A549 (cell line): ENCODE measurements around the gene MBOAT2. TPM values are rescaled to one million over a fixed set of nuclear protein-coding genes. Genes with fewer than 3 reads are reported as not detected.

Experiments used
- ATAC-seq, 2 experiments: fragments of 200-7000 bp in 1 of 2; fragments of >200 bp in 1 of 2; cut with Nextera tagmentation in 1 of 2; cut with Tn5 transposase in 1 of 2; 3 replicates each; pipeline versions ENCODE4 v1.8.0 to v1.9.1; 2018 to 2020; ENCODE audit warnings: mild to moderate bottlenecking in 1 of 2, moderate library complexity in 1 of 2
- CTCF ChIA-PET: fragments of 300-600 bp; sonication (Branson Sonifier 250); formaldehyde crosslinking; extraction: SDS; loops from one replicate; lab custom pipeline; 2021; ENCODE audit warnings: antibody characterized with exemption, inconsistent platforms; lab: Yijun Ruan, JAX
- POLR2A ChIA-PET: fragments of 350-600 bp; formaldehyde crosslinking; extraction: SDS; loops from one replicate; lab custom pipeline; 2021; ENCODE audit warnings: antibody characterized with exemption, inconsistent platforms; lab: Yijun Ruan, JAX
- DNase-seq, 2 experiments: peaks; one replicate each; pipeline versions ENCODE4 v3.0.0 to v3.0.0-alpha.2; 2011 to 2016; ENCODE audit warnings: low read depth in 1 of 2, low spot score in 1 of 2
- FAIRE-seq: peaks from 2 replicates; lab custom pipeline; 2011; peaks lifted over from hg19 to GRCh38; lab: Jason Lieb, UNC
- H3K27ac ChIP-seq, 2 experiments: fragments of >200 bp; sonication (Bioruptor Twin); formaldehyde crosslinking; 3 replicates each; pipeline ENCODE4 v1.5.1; 2016 to 2017
- H3K4me1 ChIP-seq: fragments of >200 bp; sonication (Bioruptor Twin); formaldehyde crosslinking; 3 replicates; pipeline ENCODE4 v1.6.1; 2016
- H3K4me2 ChIP-seq: fragments of >200 bp; sonication (Bioruptor Twin); formaldehyde crosslinking; 3 replicates; pipeline ENCODE4 v1.6.1; 2016
- H3K4me3 ChIP-seq: fragments of >200 bp; sonication (Bioruptor Twin); formaldehyde crosslinking; 3 replicates; pipeline ENCODE4 v1.5.1; 2016
- H3K9me3 ChIP-seq: fragments of >200 bp; sonication (Bioruptor Twin); formaldehyde crosslinking; 3 replicates; pipeline ENCODE4 v1.6.1; 2016
- BHLHE40 ChIP-seq: IDR thresholded peaks from 2 replicates; pipeline ENCODE4 v1.6.1; 2012; ENCODE audit warnings: low read depth, low read length, inconsistent platforms
- CBX2 ChIP-seq: fragments of 200-600 bp; sonication (generic); IDR thresholded peaks from 2 replicates; pipeline ENCODE4 v1.6.1; 2016; ENCODE audit warnings: low read depth, mild to moderate bottlenecking, borderline replicate concordance
- CEBPB ChIP-seq, 2 experiments: fragments of >200 bp in 1 of 2; sonication (Bioruptor Twin) in 1 of 2; formaldehyde crosslinking in 1 of 2; IDR thresholded peaks; 2 replicates each; pipeline ENCODE4 v1.6.1; 2012 to 2016
- ESRRA ChIP-seq: fragments of 150-350 bp; IDR thresholded peaks from 2 replicates; pipeline ENCODE4 v1.6.1; 2014; ENCODE audit warnings: mild to moderate bottlenecking, low read length, borderline replicate concordance
- FOSL2 ChIP-seq, 2 experiments: fragments of 450-650 bp in 1 of 2; fragments of >200 bp in 1 of 2; sonication (Bioruptor Twin) in 1 of 2; formaldehyde crosslinking; IDR thresholded peaks; 2 replicates each; pipeline versions ENCODE4 v1.5.0 to v1.6.1; 2016 to 2020; ENCODE audit warnings: mild to moderate bottlenecking in 1 of 2, moderate library complexity in 1 of 2
- HDAC2 ChIP-seq: fragments of 200-600 bp; sonication (generic); IDR thresholded peaks from 2 replicates; pipeline ENCODE4 v1.6.1; 2016
- HEYL ChIP-seq: fragments of 250-450 bp; sonication (Bioruptor Pico); IDR thresholded peaks from 2 replicates; pipeline ENCODE4 v1.8.0; 2021; ENCODE audit warnings: mild to moderate bottlenecking, moderate library complexity
- HOXB5 ChIP-seq: fragments of 250-450 bp; sonication (Bioruptor Pico); IDR thresholded peaks from 2 replicates; pipeline ENCODE4 v1.5.0; 2020; ENCODE audit warnings: mild to moderate bottlenecking, moderate library complexity
- MAFK ChIP-seq: fragments of 450-650 bp; IDR thresholded peaks from 2 replicates; pipeline ENCODE4 v1.6.1; 2014; ENCODE audit not compliant: partially characterized antibody
- MAZ ChIP-seq: fragments of 150-350 bp; IDR thresholded peaks from 2 replicates; pipeline ENCODE4 v1.6.1; 2014; ENCODE audit warnings: antibody characterized with exemption, low read depth, low read length, borderline replicate concordance
- NR3C1 ChIP-seq: fragments of >200 bp; sonication (Bioruptor Twin); formaldehyde crosslinking; IDR thresholded peaks from 3 replicates; pipeline ENCODE4 v1.6.1; 2017
- PHF8 ChIP-seq: fragments of 200-600 bp; sonication (generic); IDR thresholded peaks from 2 replicates; pipeline ENCODE4 v1.6.1; 2016; ENCODE audit warnings: low read depth, mild to moderate bottlenecking, antibody characterized with exemption, moderate library complexity, borderline replicate concordance
- POLR2A ChIP-seq: IDR thresholded peaks from 2 replicates; pipeline ENCODE4 v1.6.1; 2012; ENCODE audit warnings: mild to moderate bottlenecking, low read length
- POLR2AphosphoS2 ChIP-seq: conservative IDR thresholded peaks from 2 replicates; pipeline ENCODE4 v1.6.1; 2012; ENCODE audit warnings: low read length, improper control_type of control experiment, inconsistent platforms
- RAD21 ChIP-seq, 2 experiments: fragments of >200 bp in 1 of 2; sonication (Bioruptor Twin) in 1 of 2; formaldehyde crosslinking in 1 of 2; IDR thresholded peaks in 1 of 2; conservative IDR thresholded peaks in 1 of 2; 2 replicates in 1 of 2; 3 replicates in 1 of 2; pipeline ENCODE4 v1.6.1; 2012 to 2018; ENCODE audit warnings: inconsistent platforms in 1 of 2
- RCOR1 ChIP-seq: fragments of 150-350 bp; IDR thresholded peaks from 2 replicates; pipeline ENCODE4 v1.6.1; 2014; ENCODE audit warnings: antibody characterized with exemption, low read length, low read depth
- RFX5 ChIP-seq: fragments of 450-650 bp; IDR thresholded peaks from 2 replicates; pipeline ENCODE4 v1.7.1; 2014; ENCODE audit warnings: antibody characterized with exemption, mild to moderate bottlenecking, moderate library complexity
- SMC3 ChIP-seq: fragments of >200 bp; sonication (Bioruptor Twin); formaldehyde crosslinking; IDR thresholded peaks from 3 replicates; pipeline ENCODE4 v1.6.1; 2018; ENCODE audit warnings: inconsistent platforms
- TFCP2L1 ChIP-seq: fragments of 250-450 bp; sonication (Bioruptor Pico); IDR thresholded peaks from 2 replicates; pipeline ENCODE4 v1.5.0; 2021; ENCODE audit warnings: mild to moderate bottlenecking
- ZC3H11A ChIP-seq: fragments of 450-650 bp; IDR thresholded peaks from 2 replicates; pipeline ENCODE4 v1.6.1; 2014; ENCODE audit warnings: antibody characterized with exemption, mild to moderate bottlenecking
- ZFP36 ChIP-seq: fragments of 450-650 bp; IDR thresholded peaks from 2 replicates; pipeline ENCODE4 v1.6.1; 2014; ENCODE audit warnings: borderline replicate concordance; ENCODE audit not compliant: partially characterized antibody
- WGBS: methylation state at CpG from one replicate; pipeline ENCODE4 v1.1.6; 2017; ENCODE audit errors: missing lambda C conversion rate; 5-methylcytosine and 5-hydroxymethylcytosine counted together
- polyA plus RNA-seq, 4 experiments: library from polyadenylated mRNA; depleted of rRNA in 3 of 4; stranded (reverse); fragments of >200 nt; fragmentation: RNase III in 1 of 4; extraction: RNeasy Plus Mini Kit Qiagen cat#74134 plus additional on column Dnase treatment in 1 of 4; gene quantifications; 2 replicates in 3 of 4; 3 replicates in 1 of 4; pipeline ENCODE4 v1.2.3, GENCODE V29; 2011 to 2017
- TF ChIP-seq, protein P1 (sequence below): IDR thresholded peaks from 2 replicates; pipeline ENCODE4 v1.6.1; 2012; ENCODE audit warnings: low read depth, borderline replicate concordance
- TF ChIP-seq, protein P2 (sequence below): fragments of >200 bp; sonication (Bioruptor Twin); formaldehyde crosslinking; IDR thresholded peaks from 3 replicates; pipeline ENCODE4 v1.6.1; 2016
- TF ChIP-seq, protein P3 (sequence below): fragments of >200 bp; sonication (Bioruptor Twin); formaldehyde crosslinking; IDR thresholded peaks from 3 replicates; pipeline ENCODE4 v1.5.1; 2016

MBOAT2 gene
- polyA plus RNA-seq, 2 of the 4 experiments (the other 2 are of a cell fraction): 33.1 to 33.3 TPM

DNA sequence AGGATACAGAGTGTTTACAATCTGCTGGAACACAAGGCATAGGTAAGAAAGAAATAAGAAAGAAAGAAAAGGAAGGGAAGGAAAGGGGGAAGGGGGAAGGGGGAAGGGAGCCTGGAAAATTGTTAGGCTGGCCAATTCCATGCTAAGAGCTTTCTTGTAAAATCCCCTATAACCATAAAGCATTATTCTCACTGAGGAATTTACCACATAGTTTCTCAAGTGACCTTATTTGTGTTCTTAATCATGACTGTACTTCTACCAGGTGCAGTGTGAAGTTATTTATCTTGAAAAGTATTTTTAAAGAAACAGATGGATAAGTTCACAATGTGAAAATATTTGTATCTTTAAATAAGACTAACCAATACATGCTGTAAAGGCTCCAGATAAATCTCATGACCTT lies 126.9 kb downstream of the MBOAT2 start:
- ChIA-PET POLR2A (no interaction called here), CTCF (interaction anchor here (1.4 to 2.2 kb wide), 2 partner anchors 263 to 266 kb away, joined by 3 to 7 read pairs; no protein-coding TSS in a partner anchor)
- no peak overlapping the region for H3K4me2 ChIP-seq
- no peak overlapping the region for H3K4me3 ChIP-seq
- ATAC-seq: no peak
- no peak overlapping the region for H3K27ac ChIP-seq
- no peaks in the 10 kb centered on the region for H3K9me3 ChIP-seq
- DNase-seq: no peak
- H3K4me1 ChIP-seq: no peaks in the 10 kb centered on the region
- no peak for TF ChIP-seq MAFK
- no peak for TF ChIP-seq ZC3H11A
- TF ChIP-seq, protein P1, sequence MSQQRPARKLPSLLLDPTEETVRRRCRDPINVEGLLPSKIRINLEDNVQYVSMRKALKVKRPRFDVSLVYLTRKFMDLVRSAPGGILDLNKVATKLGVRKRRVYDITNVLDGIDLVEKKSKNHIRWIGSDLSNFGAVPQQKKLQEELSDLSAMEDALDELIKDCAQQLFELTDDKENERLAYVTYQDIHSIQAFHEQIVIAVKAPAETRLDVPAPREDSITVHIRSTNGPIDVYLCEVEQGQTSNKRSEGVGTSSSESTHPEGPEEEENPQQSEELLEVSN: no peak
- no peak for TF ChIP-seq PHF8
- TF ChIP-seq HEYL (CRISPR knock-in tag): no peak
- no peak for TF ChIP-seq POLR2A
- no peak for TF ChIP-seq POLR2AphosphoS2
- no peak for TF ChIP-seq ESRRA
- TF ChIP-seq HDAC2: no peak
- TF ChIP-seq MAZ: no peak
- no peak for TF ChIP-seq ZFP36
- TF ChIP-seq RFX5: no peak
- TF ChIP-seq TFCP2L1: no peak
- TF ChIP-seq NR3C1: no peak
- TF ChIP-seq RCOR1: no peak
- TF ChIP-seq CEBPB (IDR thresholded peaks at IDR 0.05): no peak
- no peak for TF ChIP-seq BHLHE40
- TF ChIP-seq, protein P2, sequence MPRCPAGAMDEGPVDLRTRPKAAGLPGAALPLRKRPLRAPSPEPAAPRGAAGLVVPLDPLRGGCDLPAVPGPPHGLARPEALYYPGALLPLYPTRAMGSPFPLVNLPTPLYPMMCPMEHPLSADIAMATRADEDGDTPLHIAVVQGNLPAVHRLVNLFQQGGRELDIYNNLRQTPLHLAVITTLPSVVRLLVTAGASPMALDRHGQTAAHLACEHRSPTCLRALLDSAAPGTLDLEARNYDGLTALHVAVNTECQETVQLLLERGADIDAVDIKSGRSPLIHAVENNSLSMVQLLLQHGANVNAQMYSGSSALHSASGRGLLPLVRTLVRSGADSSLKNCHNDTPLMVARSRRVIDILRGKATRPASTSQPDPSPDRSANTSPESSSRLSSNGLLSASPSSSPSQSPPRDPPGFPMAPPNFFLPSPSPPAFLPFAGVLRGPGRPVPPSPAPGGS: no peak
- no peak for TF ChIP-seq CBX2
- FAIRE-seq: no peak

DNA sequence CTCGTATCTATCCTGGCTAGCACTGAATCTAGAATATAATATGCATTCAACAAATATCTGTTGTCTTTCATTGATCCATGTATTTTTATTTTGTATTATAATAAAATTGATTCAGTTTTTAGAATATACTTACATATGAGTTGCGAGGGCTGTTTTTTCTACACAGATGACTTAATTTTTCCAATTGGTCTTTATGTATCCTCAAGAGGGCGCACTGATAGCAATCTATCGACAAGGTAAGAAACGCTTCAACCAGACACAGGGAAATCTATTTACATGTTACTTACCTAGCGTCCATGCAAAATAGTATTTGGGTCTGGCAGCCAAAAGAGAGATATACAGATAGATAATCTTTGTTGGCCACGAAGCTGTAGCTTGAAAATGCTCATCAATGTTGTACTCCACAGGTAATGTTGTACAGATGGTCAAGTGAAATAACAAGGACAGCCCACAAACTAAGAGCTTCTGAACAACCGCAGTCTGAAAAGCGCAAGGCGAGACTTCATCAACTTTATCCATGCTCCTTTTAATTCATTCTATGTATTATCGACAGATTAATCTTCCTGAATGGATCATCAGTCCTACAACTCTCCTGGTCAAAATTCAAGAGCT lies 130.6 kb downstream of the MBOAT2 start:
- ATAC-seq: peak; percentile 57 to 81; a peak in 3 of 6 replicates
- CTCF ChIA-PET: interaction anchor here (0.6 to 9.2 kb wide), 31 partner anchors 9 to 472 kb away, joined by 3 to 113 read pairs (median 4); no protein-coding TSS in a partner anchor
- DNase-seq: peak; percentile 61 to 70
- TF ChIP-seq RAD21 (conservative IDR thresholded peaks at IDR 0.05 in 1 of 2, IDR thresholded peaks at IDR 0.05 in 1 of 2): peak; percentile 79 to 80
- no peak for TF ChIP-seq FOSL2 (IDR thresholded peaks at IDR 0.05)
- peak; percentile 3; the same call in 1 of the 2 replicates for TF ChIP-seq FOSL2 (CRISPR knock-in tag; IDR thresholded peaks at IDR 0.05)
- TF ChIP-seq, protein P3, sequence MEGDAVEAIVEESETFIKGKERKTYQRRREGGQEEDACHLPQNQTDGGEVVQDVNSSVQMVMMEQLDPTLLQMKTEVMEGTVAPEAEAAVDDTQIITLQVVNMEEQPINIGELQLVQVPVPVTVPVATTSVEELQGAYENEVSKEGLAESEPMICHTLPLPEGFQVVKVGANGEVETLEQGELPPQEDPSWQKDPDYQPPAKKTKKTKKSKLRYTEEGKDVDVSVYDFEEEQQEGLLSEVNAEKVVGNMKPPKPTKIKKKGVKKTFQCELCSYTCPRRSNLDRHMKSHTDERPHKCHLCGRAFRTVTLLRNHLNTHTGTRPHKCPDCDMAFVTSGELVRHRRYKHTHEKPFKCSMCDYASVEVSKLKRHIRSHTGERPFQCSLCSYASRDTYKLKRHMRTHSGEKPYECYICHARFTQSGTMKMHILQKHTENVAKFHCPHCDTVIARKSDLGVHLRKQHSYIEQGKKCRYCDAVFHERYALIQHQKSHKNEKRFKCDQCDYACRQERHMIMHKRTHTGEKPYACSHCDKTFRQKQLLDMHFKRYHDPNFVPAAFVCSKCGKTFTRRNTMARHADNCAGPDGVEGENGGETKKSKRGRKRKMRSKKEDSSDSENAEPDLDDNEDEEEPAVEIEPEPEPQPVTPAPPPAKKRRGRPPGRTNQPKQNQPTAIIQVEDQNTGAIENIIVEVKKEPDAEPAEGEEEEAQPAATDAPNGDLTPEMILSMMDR: peak; percentile 93
- no peak for TF ChIP-seq HOXB5
- peak; percentile 80 for TF ChIP-seq SMC3
- WGBS: 44% methylated on average over 11 of the region's 11 CpGs
- FAIRE-seq: peak; percentile 49
- Histone ChIP-seq H3K4me3 (no peak overlapping the region), H3K4me1 (no peaks in the 10 kb centered on the region), H3K9me3 (no peaks in the 10 kb centered on the region), H3K27ac (no peak overlapping the region), H3K4me2 (no peak overlapping the region)
- POLR2A ChIA-PET: no interaction called here
